H1 (cell line): ENCODE results near the gene CPXM1. TPM values are rescaled to one million over a fixed set of nuclear protein-coding genes. Genes with fewer than 3 reads are reported as not detected.

Experiments
- BCL11A ChIP-seq, 2 experiments: IDR thresholded peaks; one replicate each; pipeline ENCODE4 v1.6.1; 2011; ENCODE audit warnings: low read depth in 2 of 2, low read length in 2 of 2, mild to moderate bottlenecking in 2 of 2
- HDAC2 ChIP-seq, 2 experiments: fragments of 300-600 bp in 1 of 2; sonication (generic) in 1 of 2; IDR thresholded peaks; 2 replicates each; pipeline ENCODE4 v1.6.1; 2011 to 2012; ENCODE audit warnings: low read depth in 2 of 2, low read length in 2 of 2, mild to moderate bottlenecking in 2 of 2, moderate library complexity in 2 of 2, borderline replicate concordance in 1 of 2, inconsistent platforms in 1 of 2
- MAX ChIP-seq: IDR thresholded peaks from 2 replicates; pipeline ENCODE4 v1.6.1; 2012; ENCODE audit warnings: inconsistent platforms
- PHF8 ChIP-seq: fragments of 200-600 bp; sonication (generic); conservative IDR thresholded peaks from 2 replicates; pipeline ENCODE4 v1.7.1; 2012; ENCODE audit warnings: low read depth, mild to moderate bottlenecking, inconsistent platforms, low read length, moderate library complexity
- RNF2 ChIP-seq: fragments of 200-900, 300-1000 bp; sonication (generic); IDR thresholded peaks from 2 replicates; pipeline ENCODE4 v1.7.1; 2016; ENCODE audit warnings: borderline replicate concordance, low read depth, mild to moderate bottlenecking, antibody characterized with exemption, low read length; ENCODE audit not compliant: poor library complexity, severe bottlenecking; ENCODE audit errors: missing control alignments
- SIN3A ChIP-seq, 2 experiments: IDR thresholded peaks in 1 of 2; conservative IDR thresholded peaks in 1 of 2; 2 replicates each; pipeline ENCODE4 v1.6.1; 2011 to 2012; ENCODE audit warnings: low read length in 2 of 2, improper control_type of control experiment in 1 of 2, low read depth in 1 of 2, mild to moderate bottlenecking in 1 of 2
- polyA plus RNA-seq, 7 experiments: library from polyadenylated mRNA; depleted of rRNA in 3 of 7; stranded (reverse) in 5 of 7; unstranded in 2 of 7; fragments of >200 nt in 5 of 7; fragments of 200-250 nt in 2 of 7; gene quantifications; 1 replicate in 5 of 7; 2 replicates in 1 of 7; 4 replicates in 1 of 7; pipeline versions ENCODE4 v1.2.1 to v1.2.3, GENCODE V29; 2011 to 2013; ENCODE audit warnings: missing spikeins in 2 of 7, mixed read lengths in 2 of 7
- total RNA-seq: library from RNA; stranded (reverse); fragmentation: NEBNext Ultra II Directional; extraction: Animal tissue kit (Norgen Biotek cat#: 25700); gene quantifications from 2 replicates; pipeline ENCODE4 v1.2.1, GENCODE V29; 2021

Gene CPXM1
- total and polyA plus RNA-seq, 2 of the 8 experiments (the other 6 are each of a cell fraction or from before 2014, with no cell fraction given), result 31.3 to 81.9 TPM

- TF ChIP-seq HDAC2 (IDR thresholded peaks at IDR 0.05; ENCODE audit: borderline replicate concordance in 1 of 2, low read depth in 2 of 2, low read length in 2 of 2), result peak in 1 of 2 experiments; percentile 78; a peak in 1 of 4 replicates
- TF ChIP-seq BCL11A (IDR thresholded peaks at IDR 0.05; ENCODE audit: low read depth in 2 of 2, low read length in 2 of 2), result no peak
- peak; percentile 41 for TF ChIP-seq PHF8
- TF ChIP-seq SIN3A (conservative IDR thresholded peaks at IDR 0.05 in 1 of 2, IDR thresholded peaks at IDR 0.05 in 1 of 2; ENCODE audit: low read depth in 1 of 2, low read length in 2 of 2), result 0 out of 4 replicates have a peak, but pooled peaks of 1 of the 2 experiments have one; percentile 21
- peak; percentile 48 for TF ChIP-seq RNF2
- peak; percentile 63; the same call in 1 of the 2 replicates for TF ChIP-seq MAX
These were observed 523 bp downstream of the CPXM1 start (continued) for GRCh38 chr20:2799688-2800520.
